ENCODE data around the gene EPHA8. TPM values are rescaled to one million over a fixed set of nuclear protein-coding genes. Genes with fewer than 3 reads are reported as not detected.

EPHA8 gene
- total RNA-seq, 2 experiments from 2014 or later: not detected

DNA sequence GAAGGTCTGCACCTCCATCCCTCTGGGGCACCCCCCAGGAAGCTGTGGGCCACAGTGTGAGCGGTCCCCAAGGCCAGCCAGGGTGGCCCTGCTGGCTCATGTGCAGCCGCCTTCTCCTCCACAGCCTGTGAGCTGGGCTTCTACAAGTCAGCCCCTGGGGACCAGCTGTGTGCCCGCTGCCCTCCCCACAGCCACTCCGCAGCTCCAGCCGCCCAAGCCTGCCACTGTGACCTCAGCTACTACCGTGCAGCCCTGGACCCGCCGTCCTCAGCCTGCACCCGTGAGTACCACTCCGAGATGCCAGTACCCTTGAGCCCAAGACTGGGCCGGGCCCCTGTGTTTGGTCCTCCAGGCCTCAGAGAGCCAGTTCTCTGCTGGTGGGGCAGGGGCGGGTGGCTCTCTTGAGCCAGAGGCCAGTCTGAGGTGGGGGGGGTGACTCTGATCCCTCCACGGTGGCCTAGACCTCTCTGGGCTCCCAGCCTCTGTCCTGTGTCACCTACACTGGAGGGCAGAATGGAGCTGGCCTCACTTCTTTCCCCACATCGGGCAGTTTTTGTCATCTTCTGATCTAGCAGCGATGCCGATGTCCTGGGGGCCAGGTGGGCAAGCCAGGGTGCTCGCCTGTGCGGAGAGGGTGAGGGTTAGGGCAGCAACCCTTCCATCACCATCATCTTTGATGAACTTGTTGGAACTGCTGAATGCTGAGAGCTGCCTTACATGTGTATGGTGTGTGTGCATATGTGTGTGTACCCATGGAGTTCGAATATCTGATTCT lies 23.3 kb downstream of the EPHA8 start:
- no peak overlapping the region for H3K4me3 Mint-ChIP-seq
- CTCF ChIA-PET: no interaction called here
- ATAC-seq: no peak

DNA sequence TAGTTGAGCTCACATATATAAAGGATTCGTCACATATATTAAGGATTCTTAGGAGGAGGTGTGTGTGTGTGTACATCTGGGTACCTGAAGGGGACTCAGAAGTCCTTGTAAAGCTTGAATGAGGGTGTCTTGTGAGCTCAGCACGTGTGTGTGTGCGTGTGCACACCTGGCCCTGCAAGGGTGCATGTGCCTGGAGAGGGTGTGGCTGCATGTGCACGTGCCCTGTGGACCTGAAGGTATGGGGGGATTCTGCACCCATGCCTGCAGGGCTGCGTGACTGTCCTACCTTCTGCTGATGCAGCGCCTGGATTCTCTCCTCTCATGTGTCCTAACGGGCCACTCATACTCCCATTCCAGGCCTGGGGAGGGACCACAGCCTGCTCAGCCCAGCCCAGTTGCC lies 24.0 kb downstream of the EPHA8 start:
- ChIA-PET POLR2A (no interaction called here), CTCF (no interaction called here)
- DNase-seq (no peak), ATAC-seq (no peak)
- Mint-ChIP-seq H3K27me3 (peaks cover 5% of the 10 kb centered on the region), H3K27ac (no peak overlapping the region), H3K4me3 (no peak overlapping the region), H3K36me3 (ENCODE audit: low read depth) (no peaks in the 10 kb centered on the region), H3K4me1 (no peaks in the 10 kb centered on the region), H3K9me3 (ENCODE audit: low read depth) (no peaks in the 10 kb centered on the region)
- intact Hi-C loops (cut with DNase I, micrococcal nuclease): no loop called here

More for the DNA sequence above, 23.3 kb downstream of the EPHA8 start:
- no peak overlapping the region for H3K27ac Mint-ChIP-seq
- POLR2A ChIA-PET: no interaction called here
- no peaks in the 10 kb centered on the region for H3K4me1 Mint-ChIP-seq
- no peaks in the 10 kb centered on the region for H3K27me3 Mint-ChIP-seq
- no peaks in the 10 kb centered on the region for H3K9me3 Mint-ChIP-seq (ENCODE audit: low read depth)
- intact Hi-C loops (cut with DNase I, micrococcal nuclease): no loop called here
- H3K36me3 Mint-ChIP-seq (ENCODE audit: low read depth): no peaks in the 10 kb centered on the region
- DNase-seq: no peak

DNA sequence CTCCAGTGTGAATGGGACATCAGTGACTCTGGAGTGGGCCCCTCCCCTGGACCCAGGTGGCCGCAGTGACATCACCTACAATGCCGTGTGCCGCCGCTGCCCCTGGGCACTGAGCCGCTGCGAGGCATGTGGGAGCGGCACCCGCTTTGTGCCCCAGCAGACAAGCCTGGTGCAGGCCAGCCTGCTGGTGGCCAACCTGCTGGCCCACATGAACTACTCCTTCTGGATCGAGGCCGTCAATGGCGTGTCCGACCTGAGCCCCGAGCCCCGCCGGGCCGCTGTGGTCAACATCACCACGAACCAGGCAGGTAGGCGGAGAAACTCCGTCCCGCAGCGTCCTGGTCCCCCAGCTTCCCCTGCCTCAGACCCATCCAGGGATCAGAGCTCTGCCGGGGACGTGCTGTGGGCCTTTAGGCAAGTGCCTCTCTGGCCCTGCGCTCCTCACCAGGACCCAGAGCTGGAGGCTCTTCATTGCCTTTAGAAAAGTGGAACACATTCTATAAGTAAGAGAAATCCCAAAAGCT lies 25.7 kb downstream of the EPHA8 start:
- POLR2A ChIA-PET: no interaction called here
- Mint-ChIP-seq H3K27me3 (peaks cover 5% of the 10 kb centered on the region), H3K9me3 (ENCODE audit: low read depth) (no peaks in the 10 kb centered on the region), H3K4me1 (no peaks in the 10 kb centered on the region), H3K36me3 (ENCODE audit: low read depth) (no peaks in the 10 kb centered on the region), H3K4me3 (no peak overlapping the region), H3K27ac (no peak overlapping the region)
- intact Hi-C loops (cut with DNase I, micrococcal nuclease): no loop called here
- no peak for ATAC-seq
- no peak for DNase-seq
- CTCF ChIA-PET: no interaction called here

DNA sequence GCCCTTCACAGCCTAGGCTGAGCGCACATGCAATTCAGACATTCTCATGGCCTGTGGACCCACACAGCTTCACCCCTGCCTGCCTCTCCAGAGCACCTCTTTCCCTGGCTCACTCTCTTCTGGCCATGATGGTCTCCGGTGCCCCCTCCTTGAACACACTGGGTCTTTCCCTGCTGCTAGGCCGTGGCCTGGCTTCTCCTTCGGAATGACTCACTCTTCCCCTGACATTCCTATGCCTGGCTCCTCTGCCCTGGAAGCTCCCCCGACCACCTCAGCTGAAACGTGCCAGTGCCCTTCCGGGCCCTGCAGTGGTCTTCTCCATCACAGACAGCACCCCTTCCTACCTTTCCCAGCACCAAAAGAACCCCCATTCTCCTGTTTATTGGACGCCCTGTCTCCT lies 28.3 kb downstream of the EPHA8 start:
- ChIA-PET POLR2A (no interaction called here), CTCF (interaction anchor here (0.6 kb wide), 1 partner anchor 14 kb away, joined by 3 read pairs; no protein-coding TSS in a partner anchor)
- Mint-ChIP-seq H3K4me1 (no peaks in the 10 kb centered on the region), H3K27ac (no peak overlapping the region), H3K9me3 (ENCODE audit: low read depth) (no peaks in the 10 kb centered on the region), H3K27me3 (peaks cover 7% of the 10 kb centered on the region), H3K4me3 (no peak overlapping the region), H3K36me3 (ENCODE audit: low read depth) (no peaks in the 10 kb centered on the region)
- no peak for DNase-seq
- intact Hi-C loops (cut with DNase I, micrococcal nuclease): no loop called here
- no peak for ATAC-seq

DNA sequence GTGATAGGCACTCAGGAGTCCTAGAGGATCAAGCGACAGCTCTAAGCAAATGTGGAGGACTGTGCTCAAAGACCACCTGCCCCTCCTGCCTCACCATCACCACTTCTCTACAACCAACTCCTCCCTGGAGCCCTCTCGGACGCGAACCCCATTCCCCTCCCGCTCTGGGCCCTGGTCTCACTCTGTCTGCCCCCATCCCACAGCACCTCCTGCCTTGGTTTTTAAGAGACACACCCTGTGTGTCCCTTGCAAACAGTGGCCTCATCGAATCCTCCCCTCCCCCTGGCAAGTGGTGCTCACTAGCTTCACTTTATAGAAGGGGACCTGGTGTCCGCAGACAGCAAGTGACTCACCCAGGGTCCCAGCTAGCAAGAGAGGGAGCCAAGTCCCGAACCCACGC lies 28.8 kb downstream of the EPHA8 start:
- H3K27ac Mint-ChIP-seq: no peak overlapping the region
- no peaks in the 10 kb centered on the region for H3K9me3 Mint-ChIP-seq (ENCODE audit: low read depth)
- H3K36me3 Mint-ChIP-seq (ENCODE audit: low read depth): no peaks in the 10 kb centered on the region
- DNase-seq (no peak), ATAC-seq (no peak)
- no peak overlapping the region for H3K4me3 Mint-ChIP-seq
- ChIA-PET CTCF (interaction anchor here (0.6 kb wide), 1 partner anchor 14 kb away, joined by 3 read pairs; no protein-coding TSS in a partner anchor), POLR2A (no interaction called here)
- intact Hi-C loops (cut with DNase I, micrococcal nuclease): no loop called here
- H3K27me3 Mint-ChIP-seq: peaks cover 7% of the 10 kb centered on the region
- H3K4me1 Mint-ChIP-seq: no peaks in the 10 kb centered on the region

DNA sequence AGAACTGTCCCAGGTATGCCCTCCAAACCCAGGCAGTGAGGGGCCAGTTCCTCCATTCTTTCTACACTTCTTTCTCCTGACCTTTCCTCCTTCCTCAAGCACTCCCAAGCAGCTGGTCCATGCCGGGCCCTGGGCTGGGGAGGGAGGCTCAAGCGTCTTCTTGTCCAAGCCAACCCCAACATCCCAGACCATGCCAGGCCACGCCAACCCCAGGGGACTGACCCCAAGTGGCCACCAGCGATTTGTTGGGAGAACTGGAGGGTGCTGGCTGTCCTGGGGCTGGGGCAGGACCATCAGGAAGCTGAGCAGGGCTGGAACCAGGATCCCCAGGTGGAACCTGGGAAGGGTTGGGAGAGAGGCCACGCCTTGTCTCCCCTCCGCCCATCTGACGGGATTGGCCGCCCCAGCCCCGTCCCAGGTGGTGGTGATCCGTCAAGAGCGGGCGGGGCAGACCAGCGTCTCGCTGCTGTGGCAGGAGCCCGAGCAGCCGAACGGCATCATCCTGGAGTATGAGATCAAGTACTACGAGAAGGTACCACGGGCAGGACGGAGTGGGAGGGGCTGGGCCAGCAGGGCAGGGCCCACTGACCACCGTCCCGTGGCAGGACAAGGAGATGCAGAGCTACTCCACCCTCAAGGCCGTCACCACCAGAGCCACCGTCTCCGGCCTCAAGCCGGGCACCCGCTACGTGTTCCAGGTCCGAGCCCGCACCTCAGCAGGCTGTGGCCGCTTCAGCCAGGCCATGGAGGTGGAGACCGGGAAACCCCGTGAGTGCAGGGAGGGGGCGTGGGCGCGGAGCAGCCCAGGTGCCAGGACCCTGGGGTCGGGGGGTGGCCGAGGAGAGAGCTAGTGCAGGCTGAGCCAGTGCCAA lies 29.9 kb downstream of the EPHA8 start:
- no peaks in the 10 kb centered on the region for H3K36me3 Mint-ChIP-seq (ENCODE audit: low read depth)
- no peak overlapping the region for H3K4me3 Mint-ChIP-seq
- ATAC-seq: no peak
- POLR2A ChIA-PET: no interaction called here
- H3K27ac Mint-ChIP-seq: no peak overlapping the region
- DNase-seq: no peak
- H3K27me3 Mint-ChIP-seq: peaks cover 7% of the 10 kb centered on the region
- intact Hi-C loops (cut with DNase I, micrococcal nuclease): no loop called here
- H3K4me1 Mint-ChIP-seq: no peaks in the 10 kb centered on the region
- H3K9me3 Mint-ChIP-seq (ENCODE audit: low read depth): no peaks in the 10 kb centered on the region
- CTCF ChIA-PET: interaction anchor here (0.7 kb wide), 1 partner anchor 679 kb away, joined by 3 read pairs; no protein-coding TSS in a partner anchor

DNA sequence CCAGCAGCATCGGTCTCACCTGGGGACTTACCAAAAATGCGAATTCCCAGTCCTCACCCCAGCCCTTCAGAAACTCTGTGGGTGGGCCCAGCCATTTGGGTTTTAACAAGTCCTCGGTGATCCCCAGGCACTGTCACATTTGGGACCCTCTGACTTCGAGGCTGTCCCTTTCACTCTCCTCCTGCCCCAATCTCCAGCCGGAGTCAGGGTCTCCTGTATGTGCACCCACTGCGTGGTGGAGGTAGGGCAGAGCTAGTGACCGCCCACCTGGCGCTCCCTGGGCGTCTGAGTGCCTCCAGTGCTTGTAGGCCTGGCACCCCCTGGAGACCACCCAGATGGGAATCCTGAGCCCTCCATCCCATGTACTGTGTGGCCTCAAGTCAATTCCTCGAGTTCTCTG lies 31.1 kb downstream of the EPHA8 start:
- intact Hi-C loops (cut with DNase I, micrococcal nuclease): no loop called here
- Mint-ChIP-seq H3K4me1 (no peaks in the 10 kb centered on the region), H3K36me3 (ENCODE audit: low read depth) (no peaks in the 10 kb centered on the region)

DNA sequence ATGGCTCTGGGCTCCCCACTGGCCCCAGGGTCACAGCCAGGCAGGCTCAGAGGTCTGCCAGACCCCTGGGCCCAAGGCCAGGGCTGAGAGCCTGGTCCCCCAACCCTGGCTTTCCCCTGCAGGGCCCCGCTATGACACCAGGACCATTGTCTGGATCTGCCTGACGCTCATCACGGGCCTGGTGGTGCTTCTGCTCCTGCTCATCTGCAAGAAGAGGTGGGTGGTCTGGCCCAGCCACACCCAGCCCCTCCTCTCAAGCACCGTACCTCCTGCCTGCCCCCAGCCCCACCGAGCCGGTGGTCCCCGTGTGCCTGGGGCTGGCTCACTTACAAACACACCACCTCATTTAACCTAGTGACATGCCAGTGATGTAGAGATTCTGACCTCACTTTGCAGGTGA lies 31.8 kb downstream of the EPHA8 start:
- ChIA-PET POLR2A (no interaction called here), CTCF (no interaction called here)
- no peaks in the 10 kb centered on the region for H3K9me3 Mint-ChIP-seq (ENCODE audit: low read depth)
- intact Hi-C loops (cut with DNase I, micrococcal nuclease): no loop called here
- no peak overlapping the region for H3K4me3 Mint-ChIP-seq
- DNase-seq (no peak), ATAC-seq (no peak)
- H3K4me1 Mint-ChIP-seq: no peaks in the 10 kb centered on the region
- H3K36me3 Mint-ChIP-seq (ENCODE audit: low read depth): no peaks in the 10 kb centered on the region
- peaks cover 7% of the 10 kb centered on the region for H3K27me3 Mint-ChIP-seq
- H3K27ac Mint-ChIP-seq: no peak overlapping the region

More for the DNA sequence above, 31.1 kb downstream of the EPHA8 start:
- ChIA-PET POLR2A (no interaction called here), CTCF (no interaction called here)
- ATAC-seq (no peak), DNase-seq (no peak)
- Mint-ChIP-seq H3K27me3 (peaks cover 7% of the 10 kb centered on the region), H3K4me3 (no peak overlapping the region), H3K9me3 (ENCODE audit: low read depth) (no peaks in the 10 kb centered on the region), H3K27ac (no peak overlapping the region)

DNA sequence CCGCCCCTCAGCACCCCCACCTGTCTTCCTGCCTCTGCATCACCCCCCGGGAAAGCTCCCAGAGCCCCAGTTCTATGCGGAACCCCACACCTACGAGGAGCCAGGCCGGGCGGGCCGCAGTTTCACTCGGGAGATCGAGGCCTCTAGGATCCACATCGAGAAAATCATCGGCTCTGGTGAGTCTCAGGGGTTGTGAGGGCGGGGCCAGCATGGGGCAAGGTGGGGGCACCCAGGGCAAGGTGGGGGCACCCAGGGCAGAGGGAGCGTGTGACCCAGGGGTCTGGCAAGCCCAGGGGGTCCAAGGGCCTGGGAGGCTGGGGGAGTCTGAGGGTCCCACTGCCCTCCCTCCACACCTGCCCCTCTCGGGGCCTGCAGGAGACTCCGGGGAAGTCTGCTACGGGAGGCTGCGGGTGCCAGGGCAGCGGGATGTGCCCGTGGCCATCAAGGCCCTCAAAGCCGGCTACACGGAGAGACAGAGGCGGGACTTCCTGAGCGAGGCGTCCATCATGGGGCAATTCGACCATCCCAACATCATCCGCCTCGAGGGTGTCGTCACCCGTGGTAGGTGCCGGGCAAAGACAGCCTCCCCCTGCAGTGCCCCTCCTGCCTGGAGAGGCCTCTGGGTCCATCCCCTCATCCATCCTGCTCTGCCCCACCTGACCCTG lies 34.1 kb downstream of the EPHA8 start:
- DNase-seq (no peak), ATAC-seq (no peak)
- POLR2A ChIA-PET: no interaction called here
- Mint-ChIP-seq H3K9me3 (ENCODE audit: low read depth) (no peaks in the 10 kb centered on the region), H3K27me3 (peaks cover 4% of the 10 kb centered on the region), H3K27ac (no peak overlapping the region), H3K36me3 (ENCODE audit: low read depth) (no peaks in the 10 kb centered on the region), H3K4me3 (no peak overlapping the region), H3K4me1 (no peaks in the 10 kb centered on the region)
- CTCF ChIA-PET: no interaction called here
- intact Hi-C loops (cut with DNase I, micrococcal nuclease): no loop called here

DNA sequence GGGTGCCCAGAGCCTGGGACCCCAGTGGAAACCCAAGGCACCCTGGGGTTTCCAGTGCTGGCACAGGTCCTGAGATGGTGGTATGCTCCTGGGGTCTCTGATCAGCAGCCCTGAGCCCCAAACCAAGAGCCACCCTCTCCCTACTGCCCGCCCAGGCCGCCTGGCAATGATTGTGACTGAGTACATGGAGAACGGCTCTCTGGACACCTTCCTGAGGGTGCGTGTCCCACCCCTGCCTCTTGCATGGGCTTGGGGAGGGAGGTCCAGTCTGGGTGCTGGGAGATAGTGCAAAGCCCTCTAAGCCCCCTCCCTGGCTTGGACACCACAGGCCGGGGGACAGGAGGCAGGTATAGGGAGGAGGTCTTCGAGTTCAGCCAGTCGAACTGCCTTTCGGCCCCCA lies 34.7 kb downstream of the EPHA8 start:
- intact Hi-C loops (cut with DNase I, micrococcal nuclease): no loop called here
- POLR2A ChIA-PET: no interaction called here
- Mint-ChIP-seq H3K36me3 (ENCODE audit: low read depth) (no peaks in the 10 kb centered on the region), H3K9me3 (ENCODE audit: low read depth) (no peaks in the 10 kb centered on the region), H3K27me3 (peaks cover 4% of the 10 kb centered on the region), H3K4me1 (no peaks in the 10 kb centered on the region), H3K4me3 (no peak overlapping the region), H3K27ac (no peak overlapping the region)
- CTCF ChIA-PET: no interaction called here
- DNase-seq (no peak), ATAC-seq (no peak)

DNA sequence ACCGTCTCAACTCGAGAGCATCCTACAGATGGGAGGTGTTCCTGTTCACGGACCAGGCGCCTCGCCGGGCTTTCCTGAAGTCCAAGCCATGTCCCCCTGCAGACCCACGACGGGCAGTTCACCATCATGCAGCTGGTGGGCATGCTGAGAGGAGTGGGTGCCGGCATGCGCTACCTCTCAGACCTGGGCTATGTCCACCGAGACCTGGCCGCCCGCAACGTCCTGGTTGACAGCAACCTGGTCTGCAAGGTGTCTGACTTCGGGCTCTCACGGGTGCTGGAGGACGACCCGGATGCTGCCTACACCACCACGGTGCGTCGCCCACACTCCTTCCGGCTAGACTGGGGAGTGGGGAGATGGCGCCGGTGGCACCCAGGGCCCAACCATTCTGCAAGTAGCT lies 35.4 kb downstream of the EPHA8 start:
- no peak for DNase-seq
- Mint-ChIP-seq H3K27me3 (peaks cover 7% of the 10 kb centered on the region), H3K36me3 (ENCODE audit: low read depth) (no peaks in the 10 kb centered on the region), H3K4me3 (no peak overlapping the region), H3K27ac (no peak overlapping the region), H3K4me1 (no peaks in the 10 kb centered on the region), H3K9me3 (ENCODE audit: low read depth) (no peaks in the 10 kb centered on the region)
- ChIA-PET POLR2A (no interaction called here), CTCF (no interaction called here)
- ATAC-seq: no peak
- intact Hi-C loops (cut with DNase I, micrococcal nuclease): no loop called here
